Measurements from ENCODE around the gene HDAC11. TPM values are rescaled to one million over a fixed set of nuclear protein-coding genes. Genes with fewer than 3 reads are reported as not detected.

Gene HDAC11
- total and polyA plus RNA-seq, 8 donors = 14.0 to 22.0 (median 20.8) TPM

DNA sequence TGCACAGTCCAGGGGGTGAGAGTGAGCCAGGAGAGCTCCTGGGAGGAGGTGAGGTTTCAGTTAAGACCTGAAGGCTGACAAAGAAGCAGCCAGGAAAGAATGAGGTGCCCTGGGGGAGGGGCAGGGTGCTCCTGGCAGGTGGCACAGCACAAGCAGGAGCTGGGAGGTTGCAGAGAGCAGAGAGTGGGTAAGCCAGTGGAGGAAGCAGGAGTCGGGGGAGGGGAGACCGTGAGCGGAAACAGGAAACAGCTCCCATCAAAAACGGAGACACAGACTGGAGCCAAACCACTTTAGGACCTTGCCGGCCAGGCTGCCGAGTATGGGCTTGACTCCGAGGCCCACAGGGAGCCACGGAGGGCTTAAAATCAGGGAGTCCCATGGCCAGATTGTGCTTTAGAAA lies 56.7 kb downstream of the HDAC11 start:
- ATAC-seq = no peak
- Histone ChIP-seq H3K36me3 (no peaks in the 10 kb centered on the region), H3K4me3 (no peak overlapping the region), H3K9me3 (no peaks in the 10 kb centered on the region), H3K4me1 (peaks cover 0 to 7% of the 10 kb centered on the region in 2 donors), H3K27me3 (peaks cover 0 to 7% of the 10 kb centered on the region in 2 donors), H3K27ac (no peak overlapping the region)
- no peak for DNase-seq
- intact Hi-C loops (cut with DNase I) = no loop called here
- TF ChIP-seq CTCF (IDR thresholded peaks at IDR 0.05) = no peak

DNA sequence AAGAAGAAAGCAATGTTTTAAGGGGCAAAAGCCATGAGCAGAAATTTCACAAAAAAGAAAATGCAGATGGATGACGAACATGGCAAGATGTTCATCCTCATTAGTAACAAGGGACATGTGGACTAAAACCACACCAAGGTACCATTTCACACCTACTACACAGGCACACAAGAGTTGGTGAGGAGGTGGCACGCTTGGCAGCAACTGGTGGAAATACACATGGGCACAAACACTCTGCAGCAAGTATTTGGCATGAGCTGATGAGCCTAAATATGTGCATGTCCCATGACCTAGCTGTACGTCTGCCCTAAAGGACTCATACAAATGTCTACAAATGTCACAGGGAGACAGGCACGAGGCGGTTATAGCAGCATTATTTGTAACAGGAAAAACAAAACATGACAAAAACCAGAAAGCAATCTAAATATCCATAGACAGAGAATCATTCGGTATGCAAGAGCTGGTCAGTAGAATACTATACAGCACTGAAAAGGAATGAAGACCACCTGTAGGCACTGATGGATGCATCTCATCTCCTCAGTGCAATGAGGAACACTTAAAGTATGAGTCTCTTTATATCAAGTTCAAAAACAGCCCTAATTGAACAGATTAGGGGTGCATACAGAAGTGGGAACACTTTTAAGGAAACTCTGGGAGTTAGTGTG lies 57.3 kb downstream of the HDAC11 start:
- H3K4me3 ChIP-seq = no peak overlapping the region
- ATAC-seq (no peak), DNase-seq (no peak)
- H3K4me1 ChIP-seq = peaks cover 0 to 7% of the 10 kb centered on the region in 2 donors
- peaks cover 0 to 7% of the 10 kb centered on the region in 2 donors for H3K27me3 ChIP-seq
- peak overlapping the region in 1 of 2 donors; percentile 33 for H3K27ac ChIP-seq
- H3K36me3 ChIP-seq = no peaks in the 10 kb centered on the region
- intact Hi-C loops (cut with DNase I) = no loop called here
- H3K9me3 ChIP-seq = peaks cover 0 to 3% of the 10 kb centered on the region in 2 donors
- no peak for TF ChIP-seq CTCF (IDR thresholded peaks at IDR 0.05)

GRCh38 chr3:13537909-13538296 lies 57.8 kb downstream of the HDAC11 start:
- H3K4me1 ChIP-seq = peaks cover 0 to 7% of the 10 kb centered on the region in 2 donors
- ATAC-seq = peak; percentile 59
- no peak for TF ChIP-seq CTCF (IDR thresholded peaks at IDR 0.05)
- H3K36me3 ChIP-seq = no peaks in the 10 kb centered on the region
- peaks cover 0 to 3% of the 10 kb centered on the region in 2 donors for H3K9me3 ChIP-seq
- DNase-seq = no peak
- peak overlapping the region in 1 of 2 donors; percentile 33 for H3K27ac ChIP-seq
- no peak overlapping the region for H3K4me3 ChIP-seq
- H3K27me3 ChIP-seq = peaks cover 0 to 10% of the 10 kb centered on the region in 2 donors
- intact Hi-C loops (cut with DNase I) = no loop called here

DNA sequence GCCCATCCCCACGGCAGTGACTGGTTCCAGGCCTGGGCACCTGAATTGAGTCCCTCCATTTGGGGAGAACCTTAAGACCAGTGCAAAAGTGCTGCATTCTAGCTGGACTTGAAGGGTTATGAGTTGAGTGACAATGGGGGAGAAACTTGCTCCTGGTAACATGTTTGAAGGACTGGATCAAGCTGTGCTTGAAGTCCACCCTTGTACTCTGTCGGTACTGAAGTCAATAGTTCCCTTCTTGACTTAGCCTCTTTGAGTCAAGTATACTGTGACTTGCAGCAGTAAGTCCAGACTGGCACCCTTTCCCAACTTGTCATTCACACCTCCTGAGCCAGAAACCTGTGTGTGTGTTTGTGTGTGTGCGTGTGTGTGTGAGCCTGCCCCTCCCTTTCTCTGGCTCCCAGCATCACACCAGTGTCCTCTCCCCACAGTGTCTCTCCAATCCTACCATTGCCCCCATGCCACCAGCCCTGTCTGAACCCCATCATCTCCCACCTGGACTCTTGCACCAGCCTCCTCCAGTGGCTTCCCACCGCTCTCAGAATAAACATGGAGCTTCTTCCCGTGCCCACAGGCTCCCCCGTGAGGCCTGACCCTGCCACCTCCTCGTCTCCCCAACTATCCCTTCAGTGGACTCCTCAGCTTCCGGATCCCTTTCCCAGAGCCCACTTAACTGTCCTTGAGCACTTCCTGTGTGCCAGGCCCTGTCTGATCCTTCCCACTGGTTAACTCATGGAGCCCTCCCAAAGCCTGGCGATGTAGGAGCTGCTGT lies 58.6 kb downstream of the HDAC11 start:
- Histone ChIP-seq H3K4me3 (no peak overlapping the region), H3K9me3 (peaks cover 0 to 3% of the 10 kb centered on the region in 2 donors), H3K27me3 (peaks cover 0 to 13% of the 10 kb centered on the region in 2 donors), H3K27ac (peak overlapping the region in 1 of 2 donors; percentile 53), H3K36me3 (no peaks in the 10 kb centered on the region), H3K4me1 (peaks cover 0 to 7% of the 10 kb centered on the region in 2 donors)
- TF ChIP-seq CTCF (IDR thresholded peaks at IDR 0.05) = no peak
- intact Hi-C loops (cut with DNase I) = no loop called here
- DNase-seq (no peak), ATAC-seq (no peak)

GRCh38 chr3:13539292-13539638 lies 59.2 kb downstream of the HDAC11 start:
- peak in 1 of 4 donors; percentile 64 for DNase-seq
- peak overlapping the region in 1 of 2 donors; percentile 53 for H3K27ac ChIP-seq
- intact Hi-C loops (cut with DNase I) = no loop called here

More at GRCh38 chr3:13539292-13539638, 59.2 kb downstream of the HDAC11 start:
- no peak for TF ChIP-seq CTCF (IDR thresholded peaks at IDR 0.05)
- Histone ChIP-seq H3K9me3 (peaks cover 0 to 3% of the 10 kb centered on the region in 2 donors), H3K36me3 (no peaks in the 10 kb centered on the region), H3K4me1 (peaks cover 0 to 7% of the 10 kb centered on the region in 2 donors), H3K27me3 (peaks cover 0 to 13% of the 10 kb centered on the region in 2 donors), H3K4me3 (no peak overlapping the region)
- peak; percentile 24 for ATAC-seq
